ENCODE results near the gene PSPN.
"Not testable (repeated sequence)": the region's sequence is repeated elsewhere in the genome, so short reads cannot be mapped to it uniquely, and the experiment has no call there.

PSPN gene

DNA sequence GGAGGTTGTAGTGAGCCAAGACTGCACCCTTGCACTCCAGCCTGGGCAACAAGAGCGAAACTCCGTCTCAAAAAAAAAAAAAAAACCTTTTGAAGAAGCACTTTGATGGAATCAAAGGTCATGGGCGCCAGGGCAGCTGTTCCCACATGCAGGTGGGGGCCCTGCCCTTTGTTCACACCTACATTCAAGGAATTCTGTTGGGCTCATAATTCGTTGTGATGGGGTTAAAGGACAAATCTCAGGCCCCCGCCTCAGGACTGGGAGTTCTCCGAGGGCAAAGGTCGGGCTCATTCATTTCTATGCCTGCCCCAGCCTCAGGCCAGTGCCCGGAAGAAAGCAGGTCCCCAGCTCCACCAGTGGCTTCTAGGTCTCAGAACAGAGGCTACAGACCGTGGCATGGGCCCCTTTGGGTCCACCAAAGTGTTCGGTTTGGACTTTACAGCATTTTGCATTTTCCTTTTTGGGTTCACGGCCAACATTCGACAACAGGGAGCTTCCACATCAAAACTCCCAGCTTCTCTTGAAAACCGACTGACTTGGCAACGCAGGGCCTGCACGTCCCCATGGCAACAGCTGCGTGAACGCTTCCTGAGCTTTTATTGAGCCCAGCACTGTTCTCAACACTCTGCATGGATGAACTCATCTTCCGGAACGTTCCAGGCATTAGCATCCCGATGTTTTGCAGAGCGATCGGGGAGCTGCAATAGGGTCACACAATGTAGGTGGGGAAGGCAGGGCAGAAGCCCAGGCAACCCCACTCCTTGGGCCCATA is 27.3 kb upstream of the PSPN start:
- peak; percentile 69 for DNase-seq (ENCODE audit: low spot score)

DNA sequence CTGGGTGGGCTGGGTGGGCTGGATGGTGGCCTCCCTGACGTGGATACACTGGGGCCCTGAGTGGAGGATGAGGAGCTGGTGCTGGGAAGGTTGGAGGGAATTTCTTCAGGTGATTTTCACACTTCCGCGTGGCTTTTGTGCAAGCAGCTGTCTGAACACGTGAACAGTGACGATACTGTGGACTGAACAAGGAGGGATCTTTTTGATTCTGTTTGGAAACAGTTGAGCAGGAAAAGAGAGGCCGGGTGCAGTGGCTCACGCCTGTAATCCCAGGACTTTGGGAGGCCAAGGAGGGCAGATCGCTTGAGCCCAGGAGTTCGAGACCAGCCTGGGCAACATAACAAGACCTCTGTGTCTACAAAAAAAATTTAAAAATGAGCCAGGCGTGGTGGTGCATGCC is 26.3 kb upstream of the PSPN start:
- DNase-seq (ENCODE audit: low spot score): no peak

- not testable (repeated sequence) for DNase-seq (ENCODE audit: low spot score)
Measured at GRCh38 chr19:6400062-6400944, 24.6 kb upstream of the PSPN start.

- DNase-seq (ENCODE audit: low spot score): no peak
Measured at GRCh38 chr19:6396305-6396704, 20.6 kb upstream of the PSPN start.

DNA sequence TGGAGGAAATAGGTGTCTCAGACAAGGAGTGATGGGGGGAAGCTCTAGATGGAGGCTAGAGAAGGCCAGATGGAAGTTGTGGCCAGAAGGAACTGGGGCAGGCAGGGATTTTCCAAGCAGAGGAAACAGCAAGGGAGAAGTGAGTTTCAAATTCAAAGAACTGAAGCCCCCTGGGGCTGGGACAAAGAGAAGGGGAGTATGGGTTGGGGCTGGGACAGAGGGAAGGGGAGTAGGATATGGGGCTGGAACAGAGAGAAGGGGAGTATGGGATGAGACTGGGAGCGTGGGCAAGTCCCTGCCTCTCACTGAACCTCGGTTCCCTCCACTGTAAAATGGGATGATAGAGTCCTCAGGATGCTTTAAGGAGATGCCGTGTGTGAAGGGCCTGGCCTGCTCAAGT is 19.1 kb upstream of the PSPN start:
- no peak for DNase-seq (ENCODE audit: low spot score)

DNA sequence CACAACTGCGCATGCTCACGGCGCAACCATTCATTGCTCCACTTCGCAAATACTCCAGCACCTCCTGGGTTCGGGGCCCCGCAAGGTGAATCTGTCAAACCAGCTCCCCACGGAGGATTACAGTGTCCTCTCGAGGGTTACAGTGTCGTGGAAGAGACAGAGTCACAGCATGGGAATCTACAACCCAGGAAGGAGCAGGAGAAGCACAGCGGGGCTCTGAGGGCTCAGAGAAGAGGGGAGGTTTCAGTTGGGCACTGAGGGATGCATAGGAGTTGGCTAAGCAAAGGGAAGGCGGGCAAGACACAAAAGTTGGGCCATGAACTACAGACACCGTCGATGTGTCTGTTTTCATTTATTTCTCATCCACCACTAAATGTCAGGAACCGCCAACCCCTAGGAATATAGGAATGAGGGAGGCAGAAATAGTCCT is 18.3 kb upstream of the PSPN start:
- DNase-seq (ENCODE audit: low spot score): no peak

GRCh38 chr19:6393074-6393982 is 17.6 kb upstream of the PSPN start, which contains the start of gene GTF2F1:
Gene GTF2F1, minus strand, starts transcription at chr19:6393164. Its CDS starts 169 bp downstream, at chr19:6392995.
- DNase-seq (ENCODE audit: low spot score): peak; percentile 99

DNA sequence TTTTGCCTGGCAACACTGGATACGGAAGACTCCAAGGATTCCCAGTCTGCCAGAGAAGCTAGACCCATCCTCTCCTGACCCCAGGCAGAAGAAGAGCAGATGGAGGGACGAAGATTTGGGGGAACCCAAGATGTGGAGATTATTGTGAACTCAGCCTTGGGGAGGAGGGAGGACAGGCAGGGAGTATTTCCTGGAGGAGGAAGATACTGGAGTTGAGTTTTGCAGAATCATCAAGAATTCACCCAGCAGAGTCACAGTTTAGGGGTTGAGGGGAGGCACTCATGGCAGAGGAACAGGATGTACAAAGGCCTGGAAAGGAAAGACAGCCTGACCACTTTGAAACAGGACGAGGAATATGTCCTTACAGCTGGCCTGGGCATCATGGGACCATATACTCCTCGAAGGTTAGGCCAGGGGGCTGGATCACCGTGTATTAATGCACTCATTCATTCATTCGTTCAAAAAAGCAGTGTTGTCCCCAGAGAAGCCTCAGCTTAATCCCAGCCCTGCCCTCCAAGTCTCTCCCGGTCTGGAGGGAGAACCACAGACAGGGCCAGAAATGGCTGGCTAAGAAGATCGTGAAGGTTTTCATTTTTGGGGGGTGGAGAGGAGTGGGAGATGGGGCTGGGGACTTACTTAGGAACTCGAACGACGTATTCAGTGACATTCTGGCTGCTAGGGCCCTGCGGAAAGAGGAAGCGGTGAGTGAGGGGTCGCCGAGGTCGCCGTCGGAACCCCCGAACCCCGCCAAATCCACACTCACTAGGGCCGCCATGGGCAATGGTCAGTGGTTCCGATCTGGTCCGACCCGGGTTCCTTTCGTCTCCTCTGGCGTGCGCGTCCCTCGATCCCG is 16.7 kb upstream of the PSPN start:
- no peak for DNase-seq (ENCODE audit: low spot score)

- DNase-seq (ENCODE audit: low spot score): no peak
Measured at GRCh38 chr19:6387372-6387771, 11.6 kb upstream of the PSPN start.

GRCh38 chr19:6384381-6384780 is 8.6 kb upstream of the PSPN start:
- no peak for DNase-seq (ENCODE audit: low spot score)

- no peak for DNase-seq (ENCODE audit: low spot score)
Measured at GRCh38 chr19:6383188-6383587, 7.5 kb upstream of the PSPN start.

GRCh38 chr19:6381030-6381750 is 5.5 kb upstream of the PSPN start:
- DNase-seq (ENCODE audit: low spot score): no peak

DNA sequence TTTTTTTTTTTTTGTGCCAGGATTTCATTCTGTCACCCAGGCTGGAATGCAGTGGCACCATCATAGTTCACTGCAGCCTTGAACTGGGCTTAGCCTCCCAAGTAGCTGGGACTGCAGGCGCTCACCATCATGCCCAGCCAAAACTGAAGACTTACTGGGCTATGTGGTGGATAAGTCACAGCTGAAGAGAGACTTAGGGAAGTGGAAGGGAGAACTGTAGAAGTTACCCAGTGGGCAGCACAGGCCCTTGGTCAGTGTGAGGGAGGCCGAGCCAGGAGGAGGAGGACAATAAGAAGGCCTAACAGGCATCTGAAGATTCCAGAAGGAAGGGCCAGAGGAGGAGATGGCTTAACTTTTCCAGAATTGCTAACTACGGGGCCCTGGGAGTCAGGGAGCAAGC is 4.0 kb upstream of the PSPN start:
- DNase-seq (ENCODE audit: low spot score): no peak

DNA sequence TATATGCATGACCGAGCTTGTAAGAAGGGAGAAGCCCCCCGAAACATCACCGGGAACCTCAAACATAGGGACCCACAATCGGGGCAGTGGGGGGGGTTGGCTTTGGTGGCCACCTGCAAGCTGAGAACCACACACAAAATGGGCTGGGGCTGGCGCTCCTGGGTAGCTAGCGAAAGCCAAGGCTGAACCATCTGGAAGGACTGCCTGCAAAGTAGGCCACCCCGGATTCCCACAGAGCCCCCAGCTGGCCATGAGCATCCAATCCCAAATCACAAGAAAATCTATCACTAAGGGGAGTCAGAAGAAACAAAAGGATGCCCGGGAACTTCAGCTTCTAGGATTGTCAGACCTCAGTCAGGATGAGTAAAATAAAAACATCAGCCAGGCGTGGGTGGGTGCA is 2.8 kb upstream of the PSPN start:
- no peak for DNase-seq (ENCODE audit: low spot score)

- DNase-seq (ENCODE audit: low spot score): peak; percentile 76
Measured at GRCh38 chr19:6378041-6378440, 2.3 kb upstream of the PSPN start.

GRCh38 chr19:6376512-6377190 is 918 bp upstream of the PSPN start:
- DNase-seq (ENCODE audit: low spot score): no peak

- DNase-seq (ENCODE audit: low spot score): no peak
Measured at GRCh38 chr19:6374711-6375410, 872 bp downstream of the PSPN start.

- no peak for DNase-seq (ENCODE audit: low spot score)
Measured at GRCh38 chr19:6374161-6374709, 1.5 kb downstream of the PSPN start.

GRCh38 chr19:6373813-6374108 is 2.0 kb downstream of the PSPN start:
- DNase-seq (ENCODE audit: low spot score): no peak
